ENCODE measurements around the gene MYOM3.

The MYOM3 gene

DNA sequence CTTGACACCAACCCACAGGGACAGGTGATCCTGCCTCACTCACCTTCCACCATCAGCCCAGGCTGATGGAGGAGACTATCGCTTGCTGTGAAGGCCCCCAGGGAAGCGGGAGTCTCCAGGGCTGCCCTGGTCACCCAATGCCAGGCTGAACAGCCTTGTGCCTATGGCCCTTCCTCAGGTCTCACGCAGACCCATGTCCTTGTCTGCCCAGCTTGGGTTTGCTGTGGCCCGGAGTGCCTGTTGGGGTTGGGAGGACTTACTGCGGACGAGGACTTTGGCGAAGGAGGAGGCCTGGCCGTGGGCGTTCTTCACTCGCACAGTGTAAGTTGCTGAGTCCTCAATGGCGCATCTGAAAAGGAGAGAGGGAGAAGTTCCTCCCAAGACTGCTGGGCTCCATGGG, 14.3 kb downstream of the MYOM3 start:
- no peaks in the 10 kb centered on the region for H3K36me3 ChIP-seq (ENCODE audit: control insufficient read depth, low read length)
- H3K79me2 ChIP-seq (ENCODE audit: control insufficient read depth, low read length): no peaks in the 10 kb centered on the region
- no peaks in the 10 kb centered on the region for H4K20me1 ChIP-seq (ENCODE audit: control insufficient read depth, insufficient read depth, low read depth, low read length)
- no peak overlapping the region for H3K4me2 ChIP-seq (ENCODE audit: low read length)
- no peaks in the 10 kb centered on the region for H3K9me2 ChIP-seq (replicated peaks; ENCODE audit: control insufficient read depth, low read length)
- TF ChIP-seq CTCF (IDR thresholded peaks at IDR 0.05; ENCODE audit: low read depth, low read length, poor library complexity, severe bottlenecking) (no peak), EZH2phosphoT487 (IDR thresholded peaks at IDR 0.05; ENCODE audit: borderline replicate concordance, low read length) (no peak)
- H3K4me1 ChIP-seq (ENCODE audit: control insufficient read depth, low read length): no peaks in the 10 kb centered on the region
- H3K27me3 ChIP-seq (ENCODE audit: control insufficient read depth, low read length): 0 out of 2 replicates have a peak, but pooled peaks cover 2% of the 10 kb centered on the region
- H3F3A ChIP-seq (ENCODE audit: control insufficient read depth, insufficient read depth): no peaks in the 10 kb centered on the region
- H3K9me3 ChIP-seq (ENCODE audit: control insufficient read depth, insufficient read depth, low read length): no peaks in the 10 kb centered on the region
- no peak overlapping the region for H3K27ac ChIP-seq (ENCODE audit: low read depth, low read length)
- no peak overlapping the region for H3K4me3 ChIP-seq (ENCODE audit: low read length)

DNA sequence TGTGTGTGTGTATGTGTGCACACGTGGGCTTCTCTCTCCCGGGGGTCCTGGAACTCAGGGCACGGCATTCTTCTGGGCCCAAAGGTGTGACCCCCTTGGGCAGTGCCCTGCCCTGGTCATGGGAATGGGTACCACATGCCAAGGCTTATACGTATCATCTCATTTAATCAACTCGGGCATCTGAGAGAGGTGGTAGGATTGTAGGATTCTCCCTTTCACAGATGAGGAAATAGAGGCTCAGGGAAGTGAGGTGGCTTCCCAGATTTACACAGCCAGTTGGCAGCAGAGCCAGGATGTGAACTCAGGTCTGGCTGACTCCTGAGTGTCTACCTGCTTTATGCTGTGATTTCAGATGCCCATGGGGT, 15.2 kb downstream of the MYOM3 start:
- Histone ChIP-seq H3K79me2 (ENCODE audit: control insufficient read depth, low read length) (no peaks in the 10 kb centered on the region), H4K20me1 (ENCODE audit: control insufficient read depth, insufficient read depth, low read depth, low read length) (no peaks in the 10 kb centered on the region), H3K4me3 (ENCODE audit: low read length) (no peak overlapping the region), H3K9me2 (replicated peaks; ENCODE audit: control insufficient read depth, low read length) (no peaks in the 10 kb centered on the region), H3K36me3 (ENCODE audit: control insufficient read depth, low read length) (no peaks in the 10 kb centered on the region), H3K9me3 (ENCODE audit: control insufficient read depth, insufficient read depth, low read length) (no peaks in the 10 kb centered on the region), H3K27me3 (ENCODE audit: control insufficient read depth, low read length) (0 out of 2 replicates have a peak, but pooled peaks cover 2% of the 10 kb centered on the region), H3K4me2 (ENCODE audit: low read length) (no peak overlapping the region), H3K4me1 (ENCODE audit: control insufficient read depth, low read length) (no peaks in the 10 kb centered on the region), H3K27ac (ENCODE audit: low read depth, low read length) (no peak overlapping the region), H3F3A (ENCODE audit: control insufficient read depth, insufficient read depth) (no peaks in the 10 kb centered on the region)
- TF ChIP-seq CTCF (IDR thresholded peaks at IDR 0.05; ENCODE audit: low read depth, low read length, poor library complexity, severe bottlenecking): no peak
- TF ChIP-seq EZH2phosphoT487 (IDR thresholded peaks at IDR 0.05; ENCODE audit: borderline replicate concordance, low read length): no peak

DNA sequence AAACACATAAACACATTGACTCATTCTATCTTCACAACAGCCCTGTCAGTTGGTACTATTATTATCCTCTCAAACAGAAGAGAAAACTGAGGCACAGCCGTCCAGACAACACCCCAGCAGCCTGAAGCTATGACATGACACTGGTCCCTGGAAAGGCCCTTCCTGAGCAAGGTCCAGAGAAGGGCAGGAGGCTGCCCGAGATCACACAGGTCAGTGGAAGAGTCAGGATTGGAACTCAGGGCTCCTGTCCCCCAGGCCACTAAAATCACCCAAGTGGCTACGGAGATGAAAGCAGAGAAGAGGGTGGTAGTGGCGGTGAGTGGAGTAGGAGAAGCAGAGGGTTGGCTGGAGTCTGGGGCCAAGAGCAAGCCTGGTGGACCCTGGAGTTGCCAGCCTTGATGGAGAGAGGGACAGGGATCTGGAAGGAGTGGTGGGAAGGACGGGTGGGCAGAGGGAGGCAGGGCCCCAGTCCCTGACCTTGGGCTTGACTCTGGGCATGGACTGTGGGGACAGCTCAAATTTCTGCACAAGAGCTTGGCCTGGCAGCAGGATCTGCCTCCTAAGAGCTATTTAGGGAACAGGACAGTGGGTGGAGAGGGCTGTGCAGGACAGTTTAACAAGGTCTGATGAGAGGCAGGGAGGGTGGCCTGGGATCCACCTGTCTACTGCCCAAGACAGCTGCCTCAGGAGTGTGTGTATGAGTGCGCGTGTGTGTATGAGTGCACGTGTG, 15.8 kb downstream of the MYOM3 start:
- H3K9me2 ChIP-seq (replicated peaks; ENCODE audit: control insufficient read depth, low read length): no peaks in the 10 kb centered on the region
- no peaks in the 10 kb centered on the region for H3F3A ChIP-seq (ENCODE audit: control insufficient read depth, insufficient read depth)
- H3K27me3 ChIP-seq (ENCODE audit: control insufficient read depth, low read length): 0 out of 2 replicates have a peak, but pooled peaks cover 2% of the 10 kb centered on the region

More for the DNA sequence above, 15.8 kb downstream of the MYOM3 start:
- Histone ChIP-seq H4K20me1 (ENCODE audit: control insufficient read depth, insufficient read depth, low read depth, low read length) (no peaks in the 10 kb centered on the region), H3K4me2 (ENCODE audit: low read length) (no peak overlapping the region), H3K27ac (ENCODE audit: low read depth, low read length) (no peak overlapping the region), H3K4me3 (ENCODE audit: low read length) (no peak overlapping the region), H3K9me3 (ENCODE audit: control insufficient read depth, insufficient read depth, low read length) (no peaks in the 10 kb centered on the region), H3K79me2 (ENCODE audit: control insufficient read depth, low read length) (no peaks in the 10 kb centered on the region), H3K36me3 (ENCODE audit: control insufficient read depth, low read length) (no peaks in the 10 kb centered on the region), H3K4me1 (ENCODE audit: control insufficient read depth, low read length) (no peaks in the 10 kb centered on the region)
- TF ChIP-seq CTCF (IDR thresholded peaks at IDR 0.05; ENCODE audit: low read depth, low read length, poor library complexity, severe bottlenecking): no peak
- TF ChIP-seq EZH2phosphoT487 (IDR thresholded peaks at IDR 0.05; ENCODE audit: borderline replicate concordance, low read length): no peak

All from DOHH2 (cell line).